ENCODE measurements around the gene TNFRSF11A. TPM values are rescaled to one million over a fixed set of nuclear protein-coding genes. Genes with fewer than 3 reads are reported as not detected.

Gene TNFRSF11A
- polyA plus RNA-seq, 4 donors: 15.0 to 25.4 (median 20.0) TPM

DNA sequence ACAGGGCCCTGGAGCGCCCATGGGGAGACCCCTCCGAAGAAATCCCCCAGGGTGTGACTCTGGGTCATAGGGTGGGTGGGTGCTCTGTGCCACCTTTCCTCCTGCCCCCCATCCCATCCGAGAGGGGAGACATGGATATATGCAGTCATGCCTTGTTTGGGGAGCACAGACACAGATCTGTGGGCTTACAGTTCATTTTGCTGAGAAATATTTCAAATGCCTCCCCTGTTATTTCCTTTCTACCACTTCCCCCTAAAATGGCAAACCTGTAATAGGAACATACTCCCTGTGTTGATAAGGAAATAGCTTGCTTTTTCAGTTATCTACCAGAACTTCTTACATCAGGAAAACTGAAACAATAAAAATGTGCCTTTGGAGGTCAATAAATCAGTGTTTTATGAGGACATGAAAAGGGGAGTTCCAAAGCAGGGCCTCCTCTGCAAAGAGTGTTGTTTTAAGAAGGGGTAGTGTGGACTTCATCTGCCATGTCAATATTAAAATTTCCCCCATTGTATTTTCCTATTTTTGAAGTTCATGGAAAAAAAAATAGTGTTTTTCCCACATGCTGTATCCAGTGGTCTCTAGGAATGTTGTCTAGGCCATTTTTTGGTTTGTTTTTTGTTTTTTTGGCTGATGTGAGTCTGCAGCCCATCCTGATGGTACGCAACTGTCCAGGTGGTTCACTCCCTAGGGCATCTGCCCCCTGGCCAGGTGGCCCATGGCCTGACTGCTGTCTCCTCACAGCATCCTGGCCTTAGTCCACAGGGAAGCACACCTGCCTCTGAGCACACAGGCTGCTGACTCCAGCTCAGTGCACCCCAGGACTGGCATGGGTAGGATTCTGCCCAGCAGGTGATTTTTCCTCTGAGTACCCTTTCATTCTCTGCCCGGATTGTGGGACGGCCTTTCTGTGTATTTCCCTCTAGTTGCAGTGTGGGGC is 3.7 kb downstream of the TNFRSF11A start:
- Histone ChIP-seq H3K4me1 (ENCODE audit: control insufficient read depth in 3 of 3, insufficient read depth in 2 of 3, low read depth in 1 of 3, low read length in 2 of 3) (peaks cover 9 to 51% (median 15%) of the 10 kb centered on the region in 3 donors), H3K36me3 (ENCODE audit: control insufficient read depth in 3 of 3, insufficient read depth in 2 of 3, low read depth in 1 of 3, low read length in 3 of 3) (peaks cover 0 to 6% (median 1%) of the 10 kb centered on the region in 3 donors), H3K9me3 (ENCODE audit: control insufficient read depth in 2 of 2, insufficient read depth in 1 of 2, low read depth in 1 of 2, low read length in 1 of 2) (no peaks in the 10 kb centered on the region), H3K27ac (ENCODE audit: low read depth in 1 of 3, low read length in 2 of 3) (peak overlapping the region; percentile 72 to 92 (median 89)), H3K27me3 (ENCODE audit: control insufficient read depth in 3 of 3, insufficient read depth in 3 of 3, low read length in 3 of 3) (peaks cover 0 to 17% (median 6%) of the 10 kb centered on the region in 3 donors), H3K4me3 (ENCODE audit: low read depth in 1 of 3, low read length in 3 of 3) (peak overlapping the region in 1 of 3 donors; percentile 25)
- DNase-seq (peak; percentile 44 to 55), FAIRE-seq (no peak)
- 20 to 60% (median 43%) methylated on average over 6 of the region's 6 CpGs for WGBS, 3 donors

DNA sequence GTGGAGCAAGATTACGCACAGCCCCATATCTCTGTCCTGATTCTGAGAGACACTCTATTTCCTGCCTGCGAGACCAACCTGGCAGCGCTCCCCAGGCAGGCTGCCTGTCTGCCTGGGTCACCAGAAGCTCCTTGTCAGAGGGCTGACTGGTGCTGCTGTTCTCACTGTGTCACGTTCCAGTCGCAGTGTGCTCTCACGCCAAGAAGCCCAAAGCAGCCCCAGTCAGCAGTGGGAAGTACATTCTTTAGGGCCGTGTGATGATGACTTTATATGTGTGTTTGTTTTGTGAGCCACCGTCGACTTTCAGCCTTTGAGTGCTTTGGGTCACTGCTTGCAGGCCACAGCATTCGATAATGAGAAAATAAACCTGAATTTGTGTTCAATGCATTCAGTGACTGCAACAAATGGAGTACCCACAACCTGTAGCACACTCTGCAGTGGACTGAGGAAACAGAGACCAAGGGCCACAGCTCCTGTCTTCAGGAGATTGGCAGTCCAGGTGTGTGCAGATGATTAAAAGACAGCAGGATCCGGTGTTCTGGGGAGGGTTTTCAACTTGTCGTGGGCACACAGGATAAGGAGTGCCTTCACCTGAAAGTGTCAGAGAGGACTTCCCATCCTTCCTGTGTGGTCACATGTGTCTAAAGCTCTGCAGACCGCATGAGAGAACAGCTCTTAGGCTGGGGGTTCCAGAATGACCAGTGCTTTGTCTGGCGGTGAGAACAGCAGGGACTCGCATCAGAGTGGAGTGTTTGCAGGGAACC is 4.8 kb downstream of the TNFRSF11A start:
- peak overlapping the region; percentile 72 to 92 (median 89) for H3K27ac ChIP-seq (ENCODE audit: low read depth in 1 of 3, low read length in 2 of 3)
- H3K36me3 ChIP-seq (ENCODE audit: control insufficient read depth in 3 of 3, insufficient read depth in 2 of 3, low read depth in 1 of 3, low read length in 3 of 3): peaks cover 0 to 6% (median 1%) of the 10 kb centered on the region in 3 donors
- H3K4me1 ChIP-seq (ENCODE audit: control insufficient read depth in 3 of 3, insufficient read depth in 2 of 3, low read depth in 1 of 3, low read length in 2 of 3): peaks cover 4 to 45% (median 17%) of the 10 kb centered on the region in 3 donors
- FAIRE-seq (no peak), DNase-seq (peak; percentile 68 to 87)
- H3K27me3 ChIP-seq (ENCODE audit: control insufficient read depth in 3 of 3, insufficient read depth in 3 of 3, low read length in 3 of 3): peaks cover 0 to 17% (median 6%) of the 10 kb centered on the region in 3 donors
- H3K4me3 ChIP-seq (ENCODE audit: low read depth in 1 of 3, low read length in 3 of 3): peak overlapping the region in 1 of 3 donors; percentile 22
- WGBS, 3 donors: 6 to 32% (median 26%) methylated on average over 15 of the region's 15 CpGs
- no peaks in the 10 kb centered on the region for H3K9me3 ChIP-seq (ENCODE audit: control insufficient read depth in 2 of 2, insufficient read depth in 1 of 2, low read depth in 1 of 2, low read length in 1 of 2)

GRCh38 chr18:62330650-62331049 is 5.5 kb downstream of the TNFRSF11A start:
- FAIRE-seq: no peak
- Histone ChIP-seq H3K36me3 (ENCODE audit: control insufficient read depth in 3 of 3, insufficient read depth in 2 of 3, low read depth in 1 of 3, low read length in 3 of 3) (peaks cover 0 to 10% (median 1%) of the 10 kb centered on the region in 3 donors), H3K4me3 (ENCODE audit: low read depth in 1 of 3, low read length in 3 of 3) (peak overlapping the region in 1 of 3 donors; percentile 18), H3K27me3 (ENCODE audit: control insufficient read depth in 3 of 3, insufficient read depth in 3 of 3, low read length in 3 of 3) (peaks cover 0 to 14% (median 6%) of the 10 kb centered on the region in 3 donors), H3K27ac (ENCODE audit: low read depth in 1 of 3, low read length in 2 of 3) (peak overlapping the region; percentile 72 to 92 (median 89)), H3K9me3 (ENCODE audit: control insufficient read depth in 2 of 2, insufficient read depth in 1 of 2, low read depth in 1 of 2, low read length in 1 of 2) (no peaks in the 10 kb centered on the region), H3K4me1 (ENCODE audit: control insufficient read depth in 3 of 3, insufficient read depth in 2 of 3, low read depth in 1 of 3, low read length in 2 of 3) (peaks cover 4 to 45% (median 21%) of the 10 kb centered on the region in 3 donors)
- DNase-seq: peak; percentile 41 to 81
- 31 to 72% (median 49%) methylated on average over 7 of the region's 7 CpGs for WGBS, 3 donors

DNA sequence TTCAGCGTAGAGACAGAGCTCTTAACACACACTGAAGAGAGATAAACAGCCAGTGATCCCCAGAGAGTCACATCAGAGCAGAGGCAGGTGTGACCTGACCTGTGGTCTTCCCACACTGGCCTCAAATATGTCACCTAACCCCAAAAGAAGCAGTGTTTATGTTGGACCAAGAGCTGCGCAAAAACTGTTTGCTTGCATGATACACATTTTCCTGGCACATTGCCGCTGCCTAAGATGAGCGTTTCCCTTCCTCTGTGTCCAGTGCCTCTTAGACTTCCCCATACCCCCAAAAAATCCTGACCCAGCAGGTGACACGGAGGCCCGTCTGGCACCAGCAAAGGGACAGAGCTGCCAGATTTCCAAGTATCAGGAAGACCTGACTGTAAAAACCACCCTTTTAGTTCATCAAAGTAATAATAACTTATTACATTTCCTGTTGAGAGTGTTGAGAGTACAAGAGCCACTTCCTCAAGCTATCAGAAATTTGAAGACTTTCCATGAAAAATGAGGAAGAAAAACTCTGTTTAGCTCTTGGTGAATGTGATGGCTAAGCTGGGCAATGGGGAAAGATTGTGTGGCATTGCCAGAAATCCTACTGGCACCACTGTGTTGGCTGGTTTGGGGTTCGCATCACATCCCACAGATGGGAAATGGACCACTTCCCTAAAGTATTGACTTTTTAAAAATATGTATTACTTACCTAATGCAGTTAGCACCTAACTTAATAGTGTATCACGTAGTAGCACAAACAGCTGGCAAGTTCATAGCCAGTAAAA is 6.7 kb downstream of the TNFRSF11A start:
- 59 to 77% (median 69%) methylated on average over 8 of the region's 8 CpGs for WGBS, 3 donors
- Histone ChIP-seq H3K4me3 (ENCODE audit: low read depth in 1 of 3, low read length in 3 of 3) (no peak overlapping the region), H3K27me3 (ENCODE audit: control insufficient read depth in 3 of 3, insufficient read depth in 3 of 3, low read length in 3 of 3) (peaks cover 0 to 3% (median 2%) of the 10 kb centered on the region in 3 donors), H3K27ac (ENCODE audit: low read depth in 1 of 3, low read length in 2 of 3) (peak overlapping the region in 1 of 3 donors; percentile 17), H3K36me3 (ENCODE audit: control insufficient read depth in 3 of 3, insufficient read depth in 2 of 3, low read depth in 1 of 3, low read length in 3 of 3) (peaks cover 0 to 16% (median 1%) of the 10 kb centered on the region in 3 donors), H3K4me1 (ENCODE audit: control insufficient read depth in 3 of 3, insufficient read depth in 2 of 3, low read depth in 1 of 3, low read length in 2 of 3) (peaks cover 7 to 56% (median 31%) of the 10 kb centered on the region in 3 donors), H3K9me3 (ENCODE audit: control insufficient read depth in 2 of 2, insufficient read depth in 1 of 2, low read depth in 1 of 2, low read length in 1 of 2) (no peaks in the 10 kb centered on the region)
- no peak for FAIRE-seq
- DNase-seq: peak in 1 of 2 donors; percentile 24

GRCh38 chr18:62332431-62332830 is 7.3 kb downstream of the TNFRSF11A start:
- H3K4me1 ChIP-seq (ENCODE audit: control insufficient read depth in 3 of 3, insufficient read depth in 2 of 3, low read depth in 1 of 3, low read length in 2 of 3): peaks cover 10 to 56% (median 32%) of the 10 kb centered on the region in 3 donors
- FAIRE-seq: no peak

GRCh38 chr18:62332964-62333695 is 8.0 kb downstream of the TNFRSF11A start:
- H3K36me3 ChIP-seq (ENCODE audit: control insufficient read depth in 3 of 3, insufficient read depth in 2 of 3, low read depth in 1 of 3, low read length in 3 of 3): peaks cover 0 to 16% (median 1%) of the 10 kb centered on the region in 3 donors
- peaks cover 15 to 58% (median 32%) of the 10 kb centered on the region in 3 donors for H3K4me1 ChIP-seq (ENCODE audit: control insufficient read depth in 3 of 3, insufficient read depth in 2 of 3, low read depth in 1 of 3, low read length in 2 of 3)
- WGBS, 3 donors: 72 to 73% (median 72%) methylated on average over 13 of the region's 13 CpGs
- peak overlapping the region in 2 of 3 donors; percentile 6 to 14 for H3K27ac ChIP-seq (ENCODE audit: low read depth in 1 of 3, low read length in 2 of 3)
- peaks cover 0 to 2% (median 0%) of the 10 kb centered on the region in 3 donors for H3K27me3 ChIP-seq (ENCODE audit: control insufficient read depth in 3 of 3, insufficient read depth in 3 of 3, low read length in 3 of 3)
- no peaks in the 10 kb centered on the region for H3K9me3 ChIP-seq (ENCODE audit: control insufficient read depth in 2 of 2, insufficient read depth in 1 of 2, low read depth in 1 of 2, low read length in 1 of 2)
- FAIRE-seq (no peak), DNase-seq (no peak)
- H3K4me3 ChIP-seq (ENCODE audit: low read depth in 1 of 3, low read length in 3 of 3): no peak overlapping the region

More at GRCh38 chr18:62332431-62332830, 7.3 kb downstream of the TNFRSF11A start:
- no peak for DNase-seq
- Histone ChIP-seq H3K27me3 (ENCODE audit: control insufficient read depth in 3 of 3, insufficient read depth in 3 of 3, low read length in 3 of 3) (peaks cover 0 to 2% (median 0%) of the 10 kb centered on the region in 3 donors), H3K4me3 (ENCODE audit: low read depth in 1 of 3, low read length in 3 of 3) (no peak overlapping the region), H3K27ac (ENCODE audit: low read depth in 1 of 3, low read length in 2 of 3) (peak overlapping the region in 1 of 3 donors; percentile 6), H3K9me3 (ENCODE audit: control insufficient read depth in 2 of 2, insufficient read depth in 1 of 2, low read depth in 1 of 2, low read length in 1 of 2) (no peaks in the 10 kb centered on the region), H3K36me3 (ENCODE audit: control insufficient read depth in 3 of 3, insufficient read depth in 2 of 3, low read depth in 1 of 3, low read length in 3 of 3) (peaks cover 0 to 16% (median 1%) of the 10 kb centered on the region in 3 donors)
- WGBS, 3 donors: 51 to 71% (median 56%) methylated on average over 3 of the region's 3 CpGs

DNA sequence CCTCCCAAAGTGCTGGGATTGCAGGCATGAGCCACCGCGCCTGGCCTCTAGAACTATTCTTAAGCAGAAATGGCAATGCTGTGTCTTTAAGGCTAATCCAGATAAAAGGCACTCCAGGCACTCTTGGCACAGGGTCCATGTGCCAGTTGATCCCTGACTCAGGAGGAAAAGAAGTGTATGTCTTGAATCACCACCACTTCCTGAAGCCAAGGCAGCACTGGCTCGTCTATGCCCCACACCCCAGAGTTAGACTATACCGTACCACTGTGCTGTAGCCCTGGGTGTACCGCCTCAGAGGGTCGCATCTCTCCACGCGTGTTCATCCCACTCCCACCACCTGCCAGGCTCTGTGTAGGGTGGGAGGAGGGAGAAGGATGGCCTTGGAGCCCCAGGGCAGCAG is 9.0 kb downstream of the TNFRSF11A start:
- H3K4me3 ChIP-seq (ENCODE audit: low read depth in 1 of 3, low read length in 3 of 3): peak overlapping the region in 1 of 3 donors; percentile 21

More for the DNA sequence above, 9.0 kb downstream of the TNFRSF11A start:
- Histone ChIP-seq H3K36me3 (ENCODE audit: control insufficient read depth in 3 of 3, insufficient read depth in 2 of 3, low read depth in 1 of 3, low read length in 3 of 3) (peaks cover 0 to 16% (median 1%) of the 10 kb centered on the region in 3 donors), H3K27ac (ENCODE audit: low read depth in 1 of 3, low read length in 2 of 3) (peak overlapping the region in 2 of 3 donors; percentile 89), H3K9me3 (ENCODE audit: control insufficient read depth in 2 of 2, insufficient read depth in 1 of 2, low read depth in 1 of 2, low read length in 1 of 2) (no peaks in the 10 kb centered on the region), H3K27me3 (ENCODE audit: control insufficient read depth in 3 of 3, insufficient read depth in 3 of 3, low read length in 3 of 3) (peaks cover 0 to 1% (median 0%) of the 10 kb centered on the region in 3 donors), H3K4me1 (ENCODE audit: control insufficient read depth in 3 of 3, insufficient read depth in 2 of 3, low read depth in 1 of 3, low read length in 2 of 3) (peaks cover 16 to 57% (median 36%) of the 10 kb centered on the region in 3 donors)
- DNase-seq (peak; percentile 46 to 95), FAIRE-seq (no peak)
- 15 to 65% (median 34%) methylated on average over 8 of the region's 8 CpGs for WGBS, 3 donors

All from small intestine (tissue), 7 donors.